ENCODE data around the gene DOK3.
A peak's percentile ranks its signal among the peaks of the same experiment; 100 is the strongest.

The DOK3 gene

DNA sequence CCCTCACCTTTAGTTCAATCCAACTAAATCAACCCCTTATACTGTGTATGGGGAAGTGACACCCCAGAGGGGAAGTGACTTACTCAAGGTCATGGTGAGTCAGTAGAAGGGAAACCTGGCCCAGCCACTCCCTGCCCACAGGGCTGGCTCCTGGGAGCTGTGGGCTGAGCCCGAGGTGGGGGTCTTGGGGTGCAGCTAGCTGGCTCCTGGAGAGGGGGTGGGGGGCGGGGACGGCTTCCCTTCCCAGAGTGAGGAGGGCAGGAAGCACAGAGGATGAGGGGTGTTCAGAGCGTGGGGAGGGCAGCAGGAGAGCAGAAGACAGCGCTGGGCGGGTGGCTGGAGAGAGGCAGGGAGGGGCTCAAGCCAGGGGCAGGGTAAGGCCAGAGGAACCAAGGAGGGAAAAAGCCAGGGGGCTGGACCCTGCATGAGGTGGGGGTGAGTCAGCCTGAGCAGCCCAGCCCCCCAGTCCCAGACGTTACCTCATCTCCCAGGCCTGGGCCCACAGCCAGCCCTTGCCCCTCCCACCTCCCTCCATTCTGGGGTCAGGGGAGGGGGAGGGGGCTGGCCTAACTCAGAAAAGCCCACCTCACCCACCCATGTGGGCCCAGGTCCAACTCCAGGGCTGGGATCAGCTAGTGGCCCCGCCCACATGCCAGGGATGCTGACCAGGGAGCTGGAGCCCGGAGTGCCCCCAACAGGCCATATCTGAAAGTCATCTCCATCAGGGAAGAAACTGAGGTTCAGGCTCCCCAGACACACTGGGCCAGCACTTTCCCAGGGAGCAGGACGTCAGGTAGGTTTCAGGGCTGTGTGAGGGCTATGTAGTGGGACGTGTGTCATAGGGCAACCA lies 15.1 kb downstream of the DOK3 start:
- peak overlapping the region; percentile 77 for H3K4me3 ChIP-seq (ENCODE audit: control insufficient read depth, low read depth, low read length)
- TF ChIP-seq, protein P1, sequence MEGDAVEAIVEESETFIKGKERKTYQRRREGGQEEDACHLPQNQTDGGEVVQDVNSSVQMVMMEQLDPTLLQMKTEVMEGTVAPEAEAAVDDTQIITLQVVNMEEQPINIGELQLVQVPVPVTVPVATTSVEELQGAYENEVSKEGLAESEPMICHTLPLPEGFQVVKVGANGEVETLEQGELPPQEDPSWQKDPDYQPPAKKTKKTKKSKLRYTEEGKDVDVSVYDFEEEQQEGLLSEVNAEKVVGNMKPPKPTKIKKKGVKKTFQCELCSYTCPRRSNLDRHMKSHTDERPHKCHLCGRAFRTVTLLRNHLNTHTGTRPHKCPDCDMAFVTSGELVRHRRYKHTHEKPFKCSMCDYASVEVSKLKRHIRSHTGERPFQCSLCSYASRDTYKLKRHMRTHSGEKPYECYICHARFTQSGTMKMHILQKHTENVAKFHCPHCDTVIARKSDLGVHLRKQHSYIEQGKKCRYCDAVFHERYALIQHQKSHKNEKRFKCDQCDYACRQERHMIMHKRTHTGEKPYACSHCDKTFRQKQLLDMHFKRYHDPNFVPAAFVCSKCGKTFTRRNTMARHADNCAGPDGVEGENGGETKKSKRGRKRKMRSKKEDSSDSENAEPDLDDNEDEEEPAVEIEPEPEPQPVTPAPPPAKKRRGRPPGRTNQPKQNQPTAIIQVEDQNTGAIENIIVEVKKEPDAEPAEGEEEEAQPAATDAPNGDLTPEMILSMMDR (conservative IDR thresholded peaks at IDR 0.05; ENCODE audit: control insufficient read depth, insufficient read depth, low read depth, low read length): peak; percentile 42
- peak; percentile 93 for DNase-seq (ENCODE audit: low read depth)

DNA sequence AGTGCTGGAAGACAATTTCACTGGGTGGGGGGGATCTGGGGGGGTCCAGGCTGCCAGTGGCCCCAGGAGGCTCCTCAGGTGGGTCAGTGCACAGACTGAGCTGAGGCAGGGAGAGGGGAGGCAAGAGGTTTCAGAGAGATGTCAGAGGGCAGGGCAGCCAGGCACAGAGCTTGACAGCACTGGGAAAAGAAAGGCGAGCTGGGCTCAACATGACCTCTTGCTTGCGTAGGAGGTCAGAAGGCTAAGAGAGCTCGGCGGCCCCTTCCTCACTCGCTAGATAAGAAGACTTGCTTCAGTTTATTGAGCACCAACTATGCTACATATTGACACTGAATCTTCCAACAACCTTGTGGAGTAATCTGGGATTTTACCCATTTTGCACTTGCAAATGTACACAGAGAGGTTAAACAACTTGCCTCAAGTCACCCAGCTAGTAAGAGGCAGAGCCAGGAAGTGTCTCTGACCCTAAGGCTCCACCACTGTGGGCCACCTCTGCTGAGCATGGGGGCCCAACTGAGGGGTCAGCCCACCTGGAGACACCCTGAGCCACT lies 15.8 kb downstream of the DOK3 start:
- H3K4me3 ChIP-seq (ENCODE audit: control insufficient read depth, low read depth, low read length): peak overlapping the region; percentile 20
- TF ChIP-seq, protein P1 (conservative IDR thresholded peaks at IDR 0.05; ENCODE audit: control insufficient read depth, insufficient read depth, low read depth, low read length): no peak
- DNase-seq (ENCODE audit: low read depth): no peak

DNA sequence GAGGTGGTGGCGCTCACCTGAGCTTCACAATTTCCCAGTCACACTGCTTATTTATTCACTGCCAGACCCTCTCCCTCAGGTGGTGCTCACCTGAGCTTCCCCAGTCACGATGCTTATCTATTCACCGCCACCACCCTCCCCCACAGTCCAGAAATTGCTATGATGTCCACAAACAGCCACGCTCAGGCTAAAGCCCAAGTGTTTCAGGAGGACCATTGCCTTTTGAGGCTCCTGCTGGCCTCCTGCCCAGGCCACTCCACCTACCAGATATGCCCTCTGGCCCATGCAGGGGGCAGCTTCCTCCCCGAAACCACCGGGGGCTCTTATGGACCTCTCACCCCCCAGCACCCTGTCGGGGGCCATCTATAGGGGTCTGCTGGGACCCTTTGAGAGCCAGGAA lies 16.8 kb downstream of the DOK3 start:
- no peak for DNase-seq (ENCODE audit: low read depth)
- no peak overlapping the region for H3K4me3 ChIP-seq (ENCODE audit: control insufficient read depth, low read depth, low read length)
- TF ChIP-seq, protein P1 (conservative IDR thresholded peaks at IDR 0.05; ENCODE audit: control insufficient read depth, insufficient read depth, low read depth, low read length): no peak

DNA sequence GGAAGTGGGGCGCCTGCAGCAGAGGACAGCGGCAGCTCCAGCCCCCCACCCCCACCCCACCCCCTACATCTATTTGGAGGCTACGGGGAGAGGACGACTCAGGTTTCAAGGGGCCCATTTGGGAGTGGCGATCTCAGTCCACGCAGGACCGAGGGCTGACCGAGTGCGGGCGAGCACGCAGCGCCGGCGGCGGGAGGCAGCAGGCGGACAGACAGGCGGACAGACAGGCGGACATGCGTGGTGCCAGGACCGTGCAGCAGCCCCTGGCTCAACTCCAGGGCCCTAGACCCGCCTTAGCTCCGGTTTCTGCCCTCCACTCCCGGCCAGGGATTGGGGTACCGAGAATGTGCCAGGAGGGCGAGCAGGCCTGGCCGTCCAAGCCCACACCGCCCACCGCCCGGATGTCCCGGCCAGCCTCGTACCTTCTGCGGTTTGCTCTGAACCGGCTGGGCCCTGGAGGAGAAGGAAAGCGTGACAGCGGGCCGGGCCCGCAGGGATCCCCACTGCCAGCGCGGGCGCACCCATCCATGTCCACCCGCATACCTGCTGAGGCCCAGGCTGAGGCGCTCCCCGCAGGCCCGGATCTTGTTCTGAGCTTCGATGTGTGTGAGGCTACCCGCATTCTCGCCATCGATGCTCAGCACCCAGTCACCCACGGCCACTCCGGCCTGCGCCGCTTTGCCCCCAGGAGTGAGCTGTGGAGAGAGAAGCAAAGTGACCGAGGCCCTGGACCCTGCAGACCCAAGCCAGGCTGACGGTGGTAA lies 17.5 kb downstream of the DOK3 start:
- DNase-seq (ENCODE audit: low read depth): no peak
- H3K4me3 ChIP-seq (ENCODE audit: control insufficient read depth, low read depth, low read length): no peak overlapping the region
- TF ChIP-seq, protein P1 (conservative IDR thresholded peaks at IDR 0.05; ENCODE audit: control insufficient read depth, insufficient read depth, low read depth, low read length): no peak

DNA sequence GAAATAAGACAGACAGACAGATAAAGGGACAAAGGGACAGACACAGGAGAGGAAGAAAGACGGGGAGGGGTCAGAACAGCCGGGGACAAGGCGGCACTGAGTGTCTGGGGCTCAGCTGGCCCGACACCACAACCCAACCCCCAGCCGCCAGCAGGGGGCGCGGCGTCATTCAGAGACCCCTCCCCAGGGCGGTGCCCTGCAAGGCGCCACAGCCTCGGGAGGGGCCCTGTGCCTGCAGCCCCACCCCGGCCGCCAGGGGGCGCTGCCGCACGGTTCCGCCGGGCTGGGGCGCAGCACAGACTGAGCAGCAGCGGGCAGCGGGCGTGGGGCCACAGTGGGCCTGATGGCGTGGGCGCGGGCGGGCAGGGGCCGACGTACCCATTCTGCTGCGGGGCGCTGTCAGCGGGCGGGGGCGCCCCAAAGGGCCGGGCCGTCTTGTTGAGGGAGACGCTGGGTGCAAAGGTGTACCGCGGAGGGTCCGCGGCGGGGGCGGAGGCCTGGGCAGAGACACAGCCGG lies 18.1 kb downstream of the DOK3 start:
- no peak overlapping the region for H3K4me3 ChIP-seq (ENCODE audit: control insufficient read depth, low read depth, low read length)
- peak; percentile 37 for DNase-seq (ENCODE audit: low read depth)
- TF ChIP-seq, protein P1 (conservative IDR thresholded peaks at IDR 0.05; ENCODE audit: control insufficient read depth, insufficient read depth, low read depth, low read length): peak; percentile 31

DNA sequence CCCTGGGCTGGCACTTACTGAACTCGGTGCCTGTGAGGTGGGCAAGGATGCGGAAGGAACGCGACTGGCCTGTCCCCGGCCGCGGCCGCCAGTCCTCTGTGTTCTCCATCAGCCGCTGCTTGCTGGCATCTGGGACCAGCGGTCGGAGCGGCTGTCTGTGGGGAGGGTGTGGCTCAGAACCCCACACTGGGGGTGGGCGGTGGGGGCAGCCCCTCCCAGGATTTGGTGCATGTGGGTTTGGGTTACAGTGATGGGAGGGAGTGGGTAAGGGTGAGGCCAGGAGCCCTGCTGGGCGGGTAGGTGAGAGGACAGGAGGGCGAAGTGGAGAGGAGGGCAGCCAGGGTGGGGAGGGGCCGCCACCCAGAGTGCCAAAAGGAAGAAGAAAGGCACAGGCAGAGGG lies 18.6 kb downstream of the DOK3 start:
- DNase-seq (ENCODE audit: low read depth): no peak
- no peak overlapping the region for H3K4me3 ChIP-seq (ENCODE audit: control insufficient read depth, low read depth, low read length)
- TF ChIP-seq, protein P1 (conservative IDR thresholded peaks at IDR 0.05; ENCODE audit: control insufficient read depth, insufficient read depth, low read depth, low read length): no peak

Measured in fibroblast of mammary gland (primary cell).